Left cardiac atrium (tissue), 4 donors: ENCODE results near the gene GBF1. TPM values are rescaled to one million over a fixed set of nuclear protein-coding genes. Genes with fewer than 3 reads are reported as not detected.

Source experiments
- ATAC-seq, 2 donors: fragments of 200-7000 bp; cut with Tn5 transposase; one replicate each; pipeline ENCODE4 v1.9.1; 2020; ENCODE audit warnings: mild to moderate bottlenecking in 2 of 2, moderate library complexity in 2 of 2
- DNase-seq: peaks from one replicate; pipeline ENCODE4 v3.0.0-alpha.2; 2020
- intact Hi-C, 2 donors: fragments of 100-400 bp; cut with DNase I; formaldehyde crosslinking; loops; one replicate each; pipeline versions ENCODE4 v1.14.1 to v1.15.1; 2022 to 2023
- total RNA-seq, 2 donors: library from RNA; stranded (reverse); fragmentation: NEBNext Ultra II Directional; extraction: Animal tissue kit (Norgen Biotek cat#: 25700); gene quantifications; one replicate each; pipeline ENCODE4 v1.2.1, GENCODE V29; 2021
- donor health status: DM: no; HTN: yes; CAD: no.
- donor health status: DM: no; HTN: yes; CAD: no; lungs with severe emphysema.
- donor health status: DM: yes; HTN: yes; CAD: no.
- donor health status: Dilated cardiomyopathy.

Gene GBF1
- total RNA-seq, 2 donors from 2014 or later, result 27.6 to 32.4 TPM

DNA sequence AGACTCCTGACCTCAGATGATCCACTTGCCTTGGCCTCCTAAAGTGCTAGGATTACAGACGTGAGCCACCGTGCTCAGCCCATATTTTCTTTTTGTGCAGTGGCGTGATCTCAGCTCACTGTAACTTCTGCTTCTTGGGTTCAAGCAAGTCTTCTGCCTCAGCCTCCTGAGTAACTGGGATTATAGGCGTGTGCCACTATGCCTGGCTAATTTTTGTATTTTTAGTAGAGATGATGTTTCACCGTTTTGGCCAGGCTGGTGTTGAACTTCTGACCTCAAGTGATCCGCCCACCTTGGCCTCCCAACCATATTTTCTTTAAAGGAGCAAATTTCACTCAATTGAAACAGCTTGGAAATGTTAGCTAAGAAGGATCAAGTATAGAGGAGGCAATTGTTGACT is 16.5 kb downstream of the GBF1 start:
- intact Hi-C loops, result no loop called here
- DNase-seq, result no peak
- no peak for ATAC-seq

DNA sequence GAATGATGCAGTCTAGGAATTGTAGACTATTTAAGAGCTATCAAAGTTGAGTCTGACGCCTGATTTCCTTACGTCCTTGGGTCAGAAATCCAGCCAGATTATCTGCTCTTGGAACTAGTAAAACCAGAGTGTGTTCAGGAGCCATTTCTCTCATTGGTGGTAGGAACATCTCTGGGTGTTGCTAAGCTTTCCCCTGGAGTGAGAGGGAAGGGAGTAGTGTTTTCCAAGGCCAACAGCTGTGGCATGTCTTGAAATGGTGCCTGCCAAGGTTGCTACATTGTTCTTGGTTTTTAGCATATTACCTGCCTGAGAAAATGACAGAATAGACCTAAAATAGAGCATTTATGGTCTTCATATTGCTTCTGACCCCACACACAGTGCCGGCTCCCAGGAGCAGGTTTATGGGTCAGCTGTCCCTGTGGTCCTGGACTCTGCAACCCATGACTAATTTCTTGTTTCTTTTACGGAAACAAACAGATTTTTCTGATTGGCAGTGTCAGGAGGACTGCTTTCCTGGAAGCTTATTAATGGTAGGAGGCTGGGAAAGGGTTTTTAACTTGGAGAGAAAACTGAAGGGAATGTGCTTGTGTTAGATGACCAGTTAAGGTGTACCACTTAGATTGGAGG is 17.5 kb downstream of the GBF1 start:
- DNase-seq, result no peak
- intact Hi-C loops, result no loop called here
- ATAC-seq, result peak in 1 of 2 donors; percentile 27

DNA sequence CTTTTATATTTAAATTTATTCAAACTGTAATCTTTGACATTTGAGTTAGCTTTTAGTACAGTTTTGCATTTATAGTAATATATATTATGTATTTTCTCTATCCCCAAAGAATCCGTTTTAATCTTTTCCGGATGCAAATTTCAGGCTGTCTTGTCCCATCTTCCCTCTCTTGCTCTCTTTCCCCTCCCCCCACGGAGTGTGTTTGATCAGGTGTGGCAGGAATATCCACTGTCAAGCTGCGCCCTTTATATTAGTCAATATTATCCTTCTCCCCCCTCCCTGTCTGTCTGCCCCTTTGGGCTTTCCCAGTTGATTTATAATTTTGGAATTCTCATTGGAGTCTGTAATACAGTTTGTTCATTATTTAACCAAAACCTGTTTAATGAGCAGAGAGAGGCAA is 19.0 kb downstream of the GBF1 start:
- ATAC-seq, result no peak
- DNase-seq, result no peak
- intact Hi-C loops, result no loop called here

DNA sequence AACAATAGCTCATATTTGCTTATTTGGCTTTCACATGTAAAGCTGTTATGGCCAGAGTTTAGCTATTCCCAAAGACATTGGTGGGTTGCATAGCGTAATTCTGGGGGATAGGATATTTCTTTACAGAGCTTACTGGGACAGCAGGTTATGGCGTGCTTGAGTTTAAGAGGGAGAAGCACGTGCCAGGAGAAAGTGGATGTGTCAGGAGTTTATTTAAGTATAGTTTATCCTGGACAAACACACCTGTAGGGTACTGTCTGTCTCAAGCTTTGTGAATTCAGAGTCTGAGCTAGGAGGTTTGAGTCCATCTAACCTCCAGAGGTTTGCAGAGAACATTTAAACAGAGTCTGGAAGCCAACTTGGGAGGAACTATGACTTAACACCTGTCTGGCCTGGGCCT is 21.3 kb downstream of the GBF1 start:
- intact Hi-C loops, result no loop called here
- DNase-seq (no peak), ATAC-seq (no peak)

DNA sequence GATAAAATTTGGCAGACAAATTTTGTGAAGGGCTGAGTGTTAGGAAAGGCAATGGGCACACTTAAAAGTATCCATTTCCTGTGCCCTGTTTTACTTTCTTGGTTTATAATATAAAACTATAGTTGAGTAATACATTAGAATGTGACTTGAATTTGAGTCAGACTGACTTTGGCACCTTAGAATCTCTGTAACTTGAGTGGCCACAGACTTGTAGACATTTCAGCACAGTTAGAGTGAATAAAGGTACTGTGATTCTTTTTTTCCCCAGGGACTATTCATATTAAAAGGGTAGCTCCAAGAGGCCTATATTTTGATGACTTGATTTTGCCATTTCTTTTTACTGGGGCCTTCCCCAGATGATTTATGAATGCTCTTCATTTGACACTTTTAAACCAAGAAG is 22.4 kb downstream of the GBF1 start:
- no peak for DNase-seq
- intact Hi-C loops, result no loop called here
- peak in 1 of 2 donors; percentile 30 for ATAC-seq

DNA sequence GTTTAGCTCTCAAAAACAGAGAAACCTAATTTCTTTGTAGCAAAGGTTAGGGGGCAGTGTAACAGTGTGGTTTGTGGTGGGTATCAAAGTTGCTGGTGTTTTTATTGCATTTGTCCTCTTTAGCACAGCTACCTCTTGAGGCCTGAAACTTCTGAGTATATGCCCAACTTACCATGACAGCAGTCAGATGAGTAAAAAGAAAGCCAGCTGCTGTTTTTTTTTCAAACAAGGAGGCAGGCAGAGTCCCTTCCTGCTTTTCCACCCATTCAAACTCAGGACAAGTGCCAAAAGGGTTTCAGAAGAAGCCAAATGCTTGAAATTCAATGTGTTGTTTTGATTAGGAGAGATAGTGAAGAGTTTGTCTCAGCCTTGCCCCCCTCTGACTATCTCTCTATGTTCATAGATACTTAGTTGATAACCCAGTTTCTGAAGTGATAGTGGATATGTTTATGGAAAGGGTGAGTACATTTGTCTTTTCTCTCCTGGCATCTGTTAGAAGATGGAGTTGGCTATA is 23.1 kb downstream of the GBF1 start:
- DNase-seq (no peak), ATAC-seq (peak in 1 of 2 donors; percentile 31)
- intact Hi-C loops, result no loop called here

DNA sequence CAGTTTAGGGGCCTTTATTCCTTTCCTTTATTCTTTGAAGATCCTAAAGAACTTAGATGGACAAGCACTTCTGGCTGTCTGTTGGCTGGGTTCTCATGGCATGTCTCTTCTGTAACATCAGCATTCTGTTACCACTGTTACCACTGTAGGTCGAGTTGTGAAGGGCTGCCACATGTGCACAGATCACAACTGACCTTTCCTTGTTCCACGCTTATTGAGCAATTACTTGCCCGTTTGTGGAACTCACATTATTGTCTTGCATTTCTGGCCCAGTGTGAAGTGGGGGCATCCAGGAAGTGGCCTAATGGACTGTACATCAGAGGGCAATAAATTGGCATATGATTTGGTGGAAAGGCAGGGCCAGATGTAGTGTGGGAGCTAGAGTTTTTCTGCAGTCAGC is 23.7 kb downstream of the GBF1 start:
- ATAC-seq (no peak), DNase-seq (no peak)
- intact Hi-C loops, result no loop called here

DNA sequence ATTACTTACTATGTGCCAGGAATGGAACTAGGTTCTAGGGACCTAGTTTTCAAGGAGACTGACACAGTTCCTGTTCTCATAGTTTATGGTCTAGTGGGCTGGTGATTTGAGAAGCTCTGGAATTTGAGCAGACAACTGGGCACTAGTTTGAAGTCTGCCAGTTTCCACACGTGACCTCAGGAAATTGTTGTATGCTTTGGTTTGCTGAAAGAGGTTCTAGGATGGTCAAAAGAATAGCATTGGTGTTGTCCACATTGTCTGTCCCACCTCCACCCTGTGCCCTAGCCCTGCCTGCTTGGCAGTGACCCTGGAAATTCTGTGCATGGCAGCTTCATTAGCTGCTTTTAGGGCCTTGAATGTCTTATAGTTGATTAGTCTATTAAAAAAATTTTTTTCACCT is 28.7 kb downstream of the GBF1 start:
- ATAC-seq, result no peak
- no peak for DNase-seq
- intact Hi-C loops, result no loop called here

DNA sequence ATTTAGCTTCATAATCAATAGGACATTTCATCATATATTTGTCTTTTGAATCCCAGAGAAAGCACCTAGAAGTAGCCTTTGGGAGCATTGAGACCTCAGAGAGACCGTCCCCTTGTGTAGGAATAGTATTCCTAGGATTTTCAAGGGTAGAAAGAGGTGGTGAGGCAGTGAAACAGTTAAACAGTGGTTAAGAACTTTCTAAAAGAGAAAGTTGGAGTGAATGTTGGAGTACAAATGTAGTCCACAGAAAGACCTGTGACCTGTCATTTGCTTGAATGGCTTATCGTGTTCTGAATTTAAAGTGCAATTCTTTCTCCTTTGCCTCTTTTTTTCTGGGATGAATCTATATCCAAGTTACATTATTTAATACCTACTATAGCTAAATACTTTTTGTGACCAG is 30.0 kb downstream of the GBF1 start:
- DNase-seq, result no peak
- intact Hi-C loops, result no loop called here
- ATAC-seq, result no peak

DNA sequence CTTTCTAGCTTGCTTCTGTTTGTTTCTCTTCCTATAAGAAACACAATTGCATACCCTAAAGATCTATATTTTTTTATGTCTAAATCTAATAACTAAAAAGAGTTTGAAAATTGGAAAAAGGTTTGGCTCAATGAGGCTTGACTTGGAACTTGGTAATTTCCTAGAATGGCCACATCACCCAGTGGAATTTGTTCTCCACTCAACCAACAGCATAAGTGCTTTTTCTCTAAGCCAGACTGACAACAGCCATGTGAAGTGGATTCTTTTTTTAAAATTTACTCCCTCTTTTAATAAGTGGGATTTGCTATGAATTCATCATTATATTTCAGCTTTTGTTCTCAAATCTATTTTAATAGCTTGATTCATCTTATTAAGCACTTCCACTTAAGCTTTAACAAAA is 33.8 kb downstream of the GBF1 start:
- DNase-seq (no peak), ATAC-seq (no peak)
- intact Hi-C loops, result no loop called here

DNA sequence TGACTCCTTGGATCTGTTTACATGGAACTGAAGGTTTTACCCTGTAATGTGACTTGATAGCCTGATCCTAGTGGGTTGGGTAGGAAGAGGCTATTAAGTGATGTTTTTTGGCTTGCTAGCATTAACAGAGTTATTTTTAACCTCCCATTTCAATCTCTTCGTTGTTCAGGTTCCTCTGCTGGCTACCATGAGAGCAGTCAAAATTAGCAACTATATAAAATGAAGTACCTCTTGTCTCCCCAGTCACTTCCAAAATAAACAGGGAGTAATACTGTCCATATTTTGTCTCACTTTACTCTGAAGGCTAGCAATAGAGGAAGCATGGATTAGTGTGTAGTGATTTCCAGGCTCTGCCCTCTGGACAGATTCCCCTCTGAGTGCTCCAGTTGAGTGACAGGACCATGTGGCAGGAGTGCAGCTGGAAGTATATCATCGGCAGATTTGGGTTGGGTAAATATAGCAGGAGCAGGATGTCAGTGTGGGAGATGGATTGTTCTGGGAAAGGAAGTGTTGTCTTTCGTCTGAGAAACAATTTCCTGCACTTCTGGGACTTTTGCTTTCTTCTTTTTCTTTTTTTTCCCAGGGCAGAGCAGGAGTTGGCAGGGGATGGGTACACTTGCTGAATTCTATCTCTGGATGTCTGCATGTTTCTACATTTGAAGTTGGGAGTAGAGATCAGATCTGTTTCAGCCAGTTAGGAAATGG is 35.2 kb downstream of the GBF1 start:
- DNase-seq (peak; percentile 44), ATAC-seq (peak; percentile 93 to 94)
- intact Hi-C loops, result no loop called here

DNA sequence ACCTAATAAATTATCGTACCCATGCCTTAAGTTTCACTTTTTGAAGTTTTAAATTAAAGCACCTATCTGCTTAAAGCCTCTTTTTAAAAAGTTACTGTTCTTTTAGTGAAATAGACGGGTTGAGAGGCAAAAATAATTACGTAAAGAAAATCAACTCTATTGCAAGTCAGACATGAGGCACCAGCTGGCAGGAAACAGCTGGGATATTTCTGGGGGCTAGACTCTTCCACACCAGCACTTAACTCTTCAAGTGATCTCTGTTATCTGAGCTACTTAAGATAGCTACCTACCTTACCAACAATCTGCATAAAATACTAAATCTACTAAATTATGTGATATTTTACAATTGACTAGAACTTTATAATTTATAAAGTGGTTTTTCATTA is 35.8 kb downstream of the GBF1 start:
- intact Hi-C loops, result no loop called here
- ATAC-seq (peak in 1 of 2 donors; percentile 42), DNase-seq (no peak)

DNA sequence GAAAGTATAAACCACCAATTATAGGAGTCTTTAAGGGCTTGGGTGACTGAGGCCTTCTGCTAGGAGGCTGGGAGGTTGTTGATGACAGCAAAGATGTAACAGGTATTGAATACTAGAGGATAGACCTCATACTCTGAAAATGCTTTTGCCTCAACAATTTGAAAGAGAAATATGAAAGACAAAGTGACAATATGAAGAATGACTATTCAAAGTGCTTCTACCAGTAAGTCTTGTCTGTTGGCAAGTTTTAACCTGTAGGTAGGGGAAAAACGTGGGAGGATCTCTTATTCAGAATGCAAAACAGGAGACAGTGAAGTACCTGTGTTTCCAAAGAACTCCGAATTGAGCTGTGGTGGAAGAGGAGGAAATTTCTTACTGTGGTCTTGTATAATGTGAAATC is 38.2 kb downstream of the GBF1 start:
- DNase-seq, result no peak
- intact Hi-C loops, result no loop called here
- no peak for ATAC-seq

DNA sequence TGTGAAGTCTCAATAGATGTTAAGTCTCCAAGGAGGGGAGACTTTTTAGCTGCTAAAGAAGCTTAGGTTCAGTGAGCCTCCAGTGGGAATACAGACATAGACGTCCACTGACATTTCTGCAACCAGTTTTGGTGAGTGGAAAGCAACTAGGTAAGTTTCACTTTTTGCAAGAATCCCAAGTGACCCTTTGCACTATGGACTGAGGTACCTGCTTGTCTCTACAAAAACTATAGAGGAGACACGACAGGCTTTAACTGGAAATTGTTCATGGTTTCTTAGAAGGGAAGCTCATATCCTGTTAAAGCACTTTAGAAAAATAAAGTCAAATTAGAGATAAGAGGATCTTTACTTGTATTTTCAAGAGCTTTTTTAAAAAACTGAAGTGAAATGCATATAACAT is 38.6 kb downstream of the GBF1 start:
- no peak for ATAC-seq
- DNase-seq, result no peak
- intact Hi-C loops, result no loop called here

DNA sequence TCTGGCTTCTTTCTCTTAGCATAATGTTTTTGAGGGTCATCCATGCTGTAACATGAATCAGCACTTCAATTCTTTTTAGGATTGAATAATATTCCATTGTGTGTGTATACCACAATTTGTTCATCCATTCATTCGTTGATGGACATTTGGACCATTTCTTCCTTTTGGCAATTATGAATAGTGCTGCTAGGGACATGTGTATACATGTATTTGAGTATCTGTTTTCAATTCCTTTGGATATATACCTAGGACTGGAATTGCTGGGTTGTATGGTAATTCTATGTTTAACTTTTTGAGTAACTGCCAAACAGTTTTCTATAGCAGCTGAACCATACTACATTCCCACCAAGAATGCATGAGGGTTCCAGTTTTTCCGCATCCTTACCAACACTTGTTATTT is 39.2 kb downstream of the GBF1 start:
- ATAC-seq, result no peak
- intact Hi-C loops, result no loop called here
- DNase-seq, result no peak

DNA sequence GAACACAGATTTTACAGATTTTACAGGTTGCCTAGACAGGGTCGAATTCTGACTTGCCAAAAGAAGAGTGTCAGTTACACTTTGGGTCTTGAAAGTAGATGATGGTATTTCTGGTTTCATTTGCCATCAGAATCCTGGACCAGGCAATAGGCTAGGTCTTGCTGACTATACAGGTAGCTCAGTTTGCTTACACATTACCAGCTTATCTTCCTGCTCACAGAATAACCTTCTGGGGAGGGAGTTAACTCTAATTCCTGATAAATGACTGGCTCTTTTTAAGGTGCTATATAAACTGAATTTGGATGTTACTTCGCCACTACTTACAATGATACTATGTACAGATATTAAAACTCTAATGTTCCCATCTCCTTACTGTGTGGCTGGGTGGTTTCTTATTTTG is 39.8 kb downstream of the GBF1 start:
- DNase-seq (no peak), ATAC-seq (no peak)
- intact Hi-C loops, result no loop called here

DNA sequence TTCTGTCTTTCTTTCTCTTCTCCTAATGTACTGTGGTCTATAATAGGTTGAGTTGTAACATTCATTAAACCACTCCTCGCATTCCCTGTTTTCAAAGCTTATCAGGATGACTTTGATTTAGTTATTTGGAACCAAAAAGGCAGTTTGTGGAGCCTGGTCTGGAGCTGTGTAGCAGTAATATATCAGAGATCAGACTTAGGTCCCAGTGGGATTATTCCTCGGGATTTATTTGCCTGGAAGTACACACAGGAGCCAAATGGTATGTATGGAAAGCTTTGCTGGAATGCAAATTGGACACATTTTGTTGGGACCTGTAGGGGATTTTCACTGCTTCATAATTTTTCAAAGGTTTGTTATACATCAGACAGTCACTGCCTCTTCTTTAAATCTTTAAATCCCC is 40.9 kb downstream of the GBF1 start:
- intact Hi-C loops, result no loop called here
- DNase-seq (no peak), ATAC-seq (no peak)

DNA sequence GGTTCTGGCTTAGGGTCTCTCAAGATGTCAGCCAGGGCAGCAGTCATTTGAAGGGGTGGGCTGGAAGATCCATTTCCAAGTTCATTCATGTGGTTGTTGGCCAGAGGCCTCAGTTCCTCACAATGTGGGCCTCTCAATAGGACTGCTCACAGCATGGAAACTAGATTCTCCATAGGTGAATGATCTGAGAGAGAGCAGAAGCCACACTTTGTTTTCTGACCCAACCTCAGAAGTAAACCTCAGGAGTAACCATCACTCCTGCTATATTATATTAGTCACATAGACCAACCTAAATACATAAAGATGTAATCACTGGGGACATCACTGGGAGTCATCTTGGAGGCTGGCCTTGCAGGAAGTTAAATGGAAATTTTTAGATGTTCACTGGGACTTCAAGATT is 42.2 kb downstream of the GBF1 start:
- no peak for DNase-seq
- intact Hi-C loops, result no loop called here
- no peak for ATAC-seq

DNA sequence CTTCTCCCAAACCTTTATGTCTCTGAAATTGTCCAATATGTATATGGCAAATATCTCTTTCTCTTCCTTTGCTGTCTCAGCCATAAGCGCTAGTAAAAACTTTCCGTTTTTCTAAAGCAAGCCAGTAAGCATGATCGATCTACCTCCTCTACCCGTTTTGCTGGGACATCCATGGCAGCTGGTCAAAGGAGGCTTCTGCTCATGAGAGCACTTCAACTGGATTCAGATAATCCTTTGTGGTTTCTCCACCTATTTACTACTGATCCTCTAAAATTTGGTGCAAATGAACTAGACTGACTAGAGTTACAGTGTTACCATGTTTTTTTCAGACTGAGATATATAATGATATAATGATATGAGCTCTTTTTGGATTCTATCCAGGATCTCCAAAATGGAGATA is 42.7 kb downstream of the GBF1 start:
- no peak for DNase-seq
- intact Hi-C loops, result no loop called here
- no peak for ATAC-seq

DNA sequence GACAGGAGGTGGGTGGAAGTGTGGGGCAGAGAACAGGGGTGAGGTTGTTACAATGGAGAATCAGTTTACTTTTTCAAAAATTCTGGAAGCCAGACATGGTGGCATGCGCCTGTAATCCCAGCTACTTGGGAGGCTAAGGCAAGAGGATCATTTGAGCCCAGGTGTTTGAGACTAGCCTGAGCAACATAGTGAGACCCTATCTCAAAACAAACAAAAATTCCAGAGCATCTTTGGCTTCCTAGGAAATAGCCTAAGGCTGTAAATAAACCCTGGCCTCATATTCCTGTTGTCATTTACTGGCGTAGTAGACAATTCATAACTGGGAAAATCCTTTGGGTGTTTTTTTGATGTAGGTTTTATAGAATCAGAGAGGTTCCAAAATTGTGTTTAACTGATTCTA is 44.0 kb downstream of the GBF1 start:
- no peak for DNase-seq
- no peak for ATAC-seq
- intact Hi-C loops, result no loop called here

DNA sequence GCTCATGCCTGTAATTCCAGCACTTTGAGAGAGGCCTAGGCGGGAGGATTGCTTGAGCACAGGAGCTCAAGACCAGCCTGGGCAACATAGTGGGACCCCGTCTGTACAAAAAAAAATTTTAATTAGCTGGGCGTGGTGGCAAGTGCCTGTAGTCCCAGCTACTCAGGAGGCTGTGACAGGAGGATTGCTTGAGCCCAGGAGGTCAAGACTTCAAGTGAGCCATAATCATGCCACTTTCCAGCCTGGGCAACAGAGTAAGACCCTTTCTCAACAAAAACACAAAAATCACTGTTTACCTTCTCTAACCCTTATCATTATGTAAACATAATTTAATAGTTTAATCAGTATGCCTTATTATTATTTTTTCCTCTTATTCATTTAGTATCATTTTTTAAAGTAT is 44.5 kb downstream of the GBF1 start:
- intact Hi-C loops, result loop anchor here in 1 of 2 donors (10.0 kb wide), 1 partner anchor 45 kb away; the partner anchor contains the start of genes GBF1 and PITX3
- ATAC-seq, result no peak
- DNase-seq, result no peak
